ENCODE results near the gene RBFOX2.
"Not testable (repeated sequence)": the region's sequence is repeated elsewhere in the genome, so short reads cannot be mapped to it uniquely, and the experiment has no call there.

Gene RBFOX2

DNA sequence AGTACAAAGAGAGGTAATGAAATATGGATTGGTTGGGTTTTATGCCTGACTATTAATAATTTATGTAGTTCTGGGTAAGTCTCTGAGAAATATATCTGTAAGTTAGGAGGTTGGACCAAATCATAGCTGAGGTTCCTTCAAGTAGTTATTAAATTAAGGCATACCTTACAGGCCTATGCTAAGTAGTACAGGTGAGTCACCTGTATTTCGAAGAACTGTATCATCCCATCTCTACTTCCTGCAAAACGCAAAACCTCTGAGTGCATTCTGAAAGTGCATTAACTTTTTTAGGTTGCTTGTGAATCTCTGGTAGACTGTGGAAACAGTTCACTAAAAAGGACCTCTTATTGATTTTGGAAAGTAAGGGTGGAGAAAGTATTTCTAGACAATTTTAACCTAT, 273.9 kb downstream of the RBFOX2 start:
- no peak for DNase-seq

- DNase-seq = no peak
Observed at GRCh38 chr22:35752863-35753189, 275.8 kb downstream of the RBFOX2 start.

DNA sequence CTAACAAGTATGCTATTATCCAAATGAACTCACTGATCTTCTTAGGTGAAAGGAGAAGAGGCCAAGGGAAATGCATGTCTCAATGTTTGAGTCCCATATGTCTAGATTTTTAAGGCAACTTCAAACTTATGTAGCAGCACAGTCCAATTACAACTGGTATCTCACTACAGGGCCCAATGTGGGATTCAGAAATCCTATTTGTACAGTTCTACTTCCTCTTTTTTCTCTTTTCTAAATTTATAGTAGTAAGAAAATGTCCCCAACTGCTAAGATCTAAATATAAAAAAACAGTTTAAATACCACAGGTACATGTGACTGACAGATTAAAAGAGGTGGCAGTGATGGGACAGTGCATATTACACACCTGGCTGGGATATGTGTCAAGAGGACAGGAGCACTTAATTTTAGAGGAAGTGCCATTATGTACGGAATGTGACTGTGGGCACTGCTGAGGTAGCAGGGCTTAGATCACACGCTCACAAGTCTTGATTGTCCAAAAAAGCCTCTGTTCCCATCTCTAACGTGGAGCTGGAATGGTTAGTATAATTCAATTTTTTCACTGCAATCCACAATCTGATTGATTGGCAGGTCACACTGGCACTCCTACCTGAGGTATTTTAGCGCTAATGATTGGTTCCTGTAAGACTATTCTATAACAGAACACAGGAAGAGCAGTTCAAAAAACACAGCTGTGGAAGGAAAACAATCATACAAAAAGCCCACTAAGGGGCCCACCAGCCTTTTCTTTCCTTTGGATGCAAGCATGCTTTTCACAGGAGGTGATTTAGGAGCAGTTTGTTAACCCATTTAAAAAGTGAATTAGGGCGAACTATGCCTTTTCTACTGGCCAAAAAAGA, 276.4 kb downstream of the RBFOX2 start:
- DNase-seq = no peak

- DNase-seq = no peak
Observed at GRCh38 chr22:35749808-35750207, 278.8 kb downstream of the RBFOX2 start.

DNA sequence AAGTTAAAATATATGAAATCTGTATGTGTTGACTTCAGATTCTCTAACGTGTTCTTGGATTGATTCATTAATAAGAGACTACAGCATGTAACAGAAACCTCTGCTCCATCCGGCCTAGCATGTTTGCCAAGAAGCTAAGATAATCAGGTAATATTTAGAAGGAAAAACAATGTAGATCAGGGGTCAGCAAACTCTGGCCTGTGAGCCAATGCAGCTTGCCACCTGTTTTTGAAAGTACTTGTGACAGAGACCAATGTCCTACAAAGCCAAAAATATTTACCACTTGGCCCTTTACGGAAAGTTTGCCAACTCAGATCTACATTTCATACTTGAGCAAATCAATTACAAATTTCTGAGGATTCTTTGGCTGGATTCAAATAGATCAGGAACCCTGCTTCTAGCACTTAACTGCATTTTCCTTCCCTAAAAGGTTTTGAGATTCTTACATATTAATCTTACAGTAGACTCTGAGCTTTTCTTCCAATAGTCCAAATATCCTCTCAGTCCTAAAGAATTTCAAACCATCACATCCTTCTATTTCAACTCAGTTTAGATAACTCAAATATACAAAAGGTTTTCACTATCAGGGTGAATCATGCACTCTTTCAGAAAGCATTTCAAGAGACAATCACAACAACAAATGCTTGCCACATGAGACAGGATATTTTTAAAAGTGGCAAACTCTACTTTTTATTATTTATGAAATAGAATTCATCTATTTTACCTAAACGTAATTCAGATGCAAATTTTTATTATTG, 281.5 kb downstream of the RBFOX2 start:
- no peak for DNase-seq

DNA sequence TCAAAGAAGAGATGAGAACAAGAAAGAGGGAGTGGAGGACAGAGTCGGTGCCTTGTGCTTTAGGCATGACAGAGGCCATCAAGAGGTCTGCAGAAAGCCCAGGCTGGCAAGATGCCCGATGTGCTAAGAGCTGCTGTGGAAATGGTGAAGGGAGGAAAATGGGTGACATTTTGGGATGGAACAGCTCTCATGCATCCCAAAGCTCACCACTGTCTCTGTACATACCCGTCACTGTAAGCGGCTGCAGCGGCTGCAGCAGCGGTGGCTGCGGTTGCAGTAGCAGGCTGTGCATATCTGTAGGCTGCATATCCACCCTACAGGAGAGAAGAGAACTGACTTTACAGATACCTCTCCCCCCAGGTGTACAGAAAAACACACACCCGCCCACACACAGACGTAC, 282.4 kb downstream of the RBFOX2 start:
- DNase-seq = no peak

DNA sequence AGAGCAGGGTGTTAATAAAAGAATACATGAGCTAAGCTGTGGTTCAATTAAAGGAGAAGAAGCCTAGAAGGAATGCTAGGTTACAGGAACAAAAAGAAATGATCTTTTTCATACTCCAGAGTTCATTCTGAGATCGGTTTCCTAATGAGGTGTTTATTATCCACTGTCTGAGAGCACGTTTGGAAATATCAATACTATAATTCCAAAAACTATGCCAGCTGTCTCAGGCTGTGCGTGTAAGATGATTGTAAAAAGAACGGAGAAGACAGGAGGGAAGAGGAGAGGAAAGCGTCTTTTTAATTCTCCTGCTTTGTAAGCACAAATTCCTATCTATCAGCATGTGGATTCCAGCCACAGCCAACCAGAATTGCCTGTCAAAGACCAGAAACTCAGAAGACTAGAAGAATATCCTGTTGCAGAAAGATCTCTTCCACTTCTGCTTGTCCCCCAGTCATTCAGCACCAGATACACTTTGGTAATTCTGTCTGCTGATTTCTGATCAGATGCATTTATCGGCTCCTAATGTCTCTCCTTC, 285.2 kb downstream of the RBFOX2 start:
- no peak for DNase-seq

DNA sequence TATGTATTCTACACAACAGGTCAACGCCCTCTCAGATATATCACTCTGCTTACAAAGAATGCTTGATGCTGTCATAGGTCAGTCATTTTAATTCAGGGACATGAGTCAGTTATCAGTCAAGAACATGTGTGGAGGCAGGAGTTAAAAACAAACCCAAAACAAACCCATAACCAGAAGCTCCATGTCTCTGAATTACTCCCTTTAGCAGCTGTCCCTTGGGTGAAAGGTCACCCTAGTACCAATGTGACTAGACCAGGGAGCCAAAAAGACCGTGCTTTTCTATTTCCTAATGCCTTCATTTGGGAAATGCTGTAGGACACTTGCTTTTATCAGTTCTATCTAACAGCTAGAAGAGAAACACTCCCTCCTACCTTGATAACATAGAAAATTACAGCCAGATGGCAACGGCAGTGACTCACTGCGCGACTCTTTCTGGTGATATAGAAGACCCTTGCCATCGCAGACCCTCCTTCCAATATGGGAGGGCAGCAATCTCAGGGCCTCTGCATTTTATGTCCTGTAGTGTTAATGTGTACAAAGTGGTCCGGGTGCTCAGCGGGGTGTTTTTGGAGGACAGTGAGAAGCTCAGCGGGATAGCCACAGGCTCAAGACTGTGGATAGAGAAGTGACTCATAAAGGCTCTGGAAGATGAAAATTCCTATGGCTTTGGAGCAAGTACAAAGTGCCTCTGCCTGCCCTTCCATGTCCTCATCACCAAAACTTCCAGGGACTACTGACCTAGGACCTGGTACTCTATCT, 286.1 kb downstream of the RBFOX2 start:
- no peak for DNase-seq

- no peak for DNase-seq
Observed at GRCh38 chr22:35740616-35741015, 288.0 kb downstream of the RBFOX2 start.

DNA sequence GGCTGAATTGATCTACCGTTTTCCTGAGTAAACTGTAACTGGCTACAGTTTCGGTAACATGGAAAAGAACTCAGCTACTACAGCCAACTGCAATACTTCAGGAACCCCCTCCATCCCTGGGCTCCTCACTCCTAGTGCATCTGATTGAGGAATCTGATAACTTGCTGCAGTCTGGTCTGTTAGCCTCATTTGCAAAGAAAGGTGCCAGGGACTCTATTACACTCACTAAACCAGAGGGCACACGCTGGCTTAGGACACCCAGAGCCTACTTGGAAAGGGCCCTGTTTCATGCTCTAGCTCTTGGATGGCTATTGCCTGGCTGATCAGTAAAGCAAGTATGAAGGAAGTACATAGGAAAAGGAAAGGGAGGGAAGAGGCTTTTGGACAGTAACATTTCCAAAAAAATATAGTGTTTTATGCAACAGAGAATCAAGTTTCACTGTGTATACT, 288.7 kb downstream of the RBFOX2 start:
- no peak for DNase-seq

GRCh38 chr22:35739076-35739930, 289.3 kb downstream of the RBFOX2 start:
- peak; percentile 8 for DNase-seq

DNA sequence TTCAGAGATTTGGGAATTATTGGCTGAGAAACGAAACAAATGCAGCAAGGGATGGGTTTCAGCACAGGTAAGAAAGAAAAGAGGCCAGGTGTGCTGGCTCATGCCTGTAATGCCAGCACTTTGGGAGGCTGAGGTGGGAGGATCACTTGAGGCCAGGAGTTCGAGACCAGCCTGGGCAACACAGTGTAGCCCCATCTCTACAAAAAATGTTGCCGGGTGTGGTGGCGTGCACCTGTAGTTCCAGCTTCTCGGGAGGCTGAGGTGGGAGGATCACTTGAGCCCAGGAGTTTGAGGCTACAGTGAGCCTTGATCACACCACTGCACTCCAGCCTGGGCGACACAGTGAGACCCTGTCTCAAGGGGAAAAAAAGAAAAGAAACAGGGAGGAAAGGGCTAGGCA, 290.7 kb downstream of the RBFOX2 start:
- DNase-seq = not testable (repeated sequence)

- DNase-seq = no peak
Observed at GRCh38 chr22:35736701-35737100, 291.9 kb downstream of the RBFOX2 start.

DNA sequence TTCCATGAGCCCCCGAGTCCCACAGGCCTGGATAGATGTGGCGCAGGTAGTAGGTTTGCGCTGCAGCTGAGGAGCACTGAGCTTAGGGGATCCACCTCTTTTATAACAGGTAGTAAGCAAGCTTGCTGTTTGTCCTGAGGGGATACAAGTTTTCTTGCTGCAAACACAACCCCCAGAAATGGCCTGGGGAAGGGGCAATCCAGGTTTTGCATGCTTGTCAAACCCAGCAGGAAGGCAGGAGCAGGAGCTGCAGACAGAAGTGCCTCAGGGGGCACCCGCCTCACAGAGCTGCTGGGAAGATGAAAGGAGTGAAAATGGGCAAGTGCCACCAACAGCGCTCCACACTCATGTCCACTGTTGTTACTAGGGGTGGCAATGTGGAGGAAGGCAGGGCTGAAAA, 292.5 kb downstream of the RBFOX2 start:
- DNase-seq = no peak

GRCh38 chr22:35735542-35735941, 293.1 kb downstream of the RBFOX2 start:
- DNase-seq = no peak

- DNase-seq = no peak
Observed at GRCh38 chr22:35734517-35734827, 294.2 kb downstream of the RBFOX2 start.

GRCh38 chr22:35733791-35734516, 294.7 kb downstream of the RBFOX2 start:
- no peak for DNase-seq

GRCh38 chr22:35733036-35733435, 295.6 kb downstream of the RBFOX2 start:
- no peak for DNase-seq

DNA sequence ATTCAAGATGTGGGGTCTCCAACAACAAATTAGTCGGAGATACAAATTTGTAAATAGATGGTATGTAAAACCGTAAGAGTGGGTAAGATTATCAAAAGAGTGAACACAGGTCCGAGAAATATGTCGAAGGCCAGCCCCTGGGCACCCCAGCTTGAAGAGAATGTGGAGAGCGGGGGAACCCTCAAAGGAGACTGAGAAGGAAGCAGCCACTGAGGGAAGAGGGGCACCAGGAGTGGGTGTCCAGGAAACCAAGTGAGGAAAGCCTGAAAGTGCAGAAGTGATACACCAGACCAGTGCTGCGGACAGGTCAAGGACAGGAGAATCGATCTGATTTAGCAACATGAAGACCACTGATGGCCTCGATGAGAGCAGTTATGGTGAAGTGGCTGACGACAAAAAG, 296.5 kb downstream of the RBFOX2 start:
- DNase-seq = no peak

DNA sequence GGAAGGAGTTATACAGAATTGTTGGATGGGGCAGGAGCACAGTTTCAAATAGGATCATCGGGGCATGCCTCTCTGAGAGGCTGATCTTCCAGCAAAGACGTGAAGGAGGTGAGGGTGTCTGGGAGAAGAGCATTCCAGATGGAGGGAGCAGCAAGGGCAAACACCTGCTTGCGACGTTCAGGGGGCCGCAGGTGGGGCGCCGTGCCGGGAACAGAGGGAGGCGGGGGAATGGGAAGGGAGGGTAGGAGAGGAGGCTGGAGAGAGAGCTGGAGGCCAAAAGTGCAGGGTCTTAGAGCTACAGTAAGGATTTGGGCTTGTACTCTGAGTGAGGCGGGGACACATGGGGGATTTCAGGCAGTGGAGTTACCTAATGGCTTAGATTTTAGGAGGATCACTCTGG, 297.3 kb downstream of the RBFOX2 start:
- no peak for DNase-seq

GRCh38 chr22:35729309-35729698, 299.3 kb downstream of the RBFOX2 start:
- DNase-seq = no peak

All from activated CD4-positive, alpha-beta T cell treated with anti-CD3 and anti-CD28 coated beads for 48 hours (primary cell).